HEK293T (cell line): ENCODE data around the gene LPCAT4.
"Not testable (repeated sequence)": the region's sequence is repeated elsewhere in the genome, so short reads cannot be mapped to it uniquely, and the experiment has no call there.

Experiments used
- BHLHE40 ChIP-seq: fragments of 450-650 bp; IDR thresholded peaks from 2 replicates; pipeline ENCODE4 v1.6.1; 2016; ENCODE audit warnings: mild to moderate bottlenecking, moderate library complexity, borderline replicate concordance
- ELF4 ChIP-seq: fragments of 450-650 bp; IDR thresholded peaks from 2 replicates; pipeline ENCODE4 v1.6.1; 2017; ENCODE audit warnings: antibody characterized with exemption
- FOXA1 ChIP-seq: fragments of 450-650 bp; IDR thresholded peaks from 2 replicates; pipeline ENCODE4 v1.6.1; 2016; ENCODE audit warnings: mild to moderate bottlenecking
- FOXK2 ChIP-seq: fragments of 450-650 bp; IDR thresholded peaks from 2 replicates; pipeline ENCODE4 v1.6.1; 2016; ENCODE audit warnings: mild to moderate bottlenecking
- LEF1 ChIP-seq: fragments of 450-650 bp; IDR thresholded peaks from 2 replicates; pipeline ENCODE4 v1.6.1; 2017; ENCODE audit warnings: mild to moderate bottlenecking, borderline replicate concordance
- NFRKB ChIP-seq: fragments of 450-650 bp; IDR thresholded peaks from 2 replicates; pipeline ENCODE4 v1.6.1; 2016; ENCODE audit warnings: mild to moderate bottlenecking, moderate library complexity
- SP1 ChIP-seq: fragments of 450-650 bp; IDR thresholded peaks from 2 replicates; pipeline ENCODE4 v1.6.1; 2017
- SUZ12 ChIP-seq: fragments of 450-650 bp; IDR thresholded peaks from 2 replicates; pipeline ENCODE4 v1.6.1; 2016; ENCODE audit warnings: mild to moderate bottlenecking
- TARDBP ChIP-seq: fragments of 450-650 bp; IDR thresholded peaks from 2 replicates; pipeline ENCODE4 v1.6.1; 2016
- ZNF384 ChIP-seq: fragments of 450-650 bp; IDR thresholded peaks from 2 replicates; pipeline ENCODE4 v1.6.1; 2016

GRCh38 chr15:34375541-34375940 lies 8.5 kb upstream of the LPCAT4 start:
- not testable (repeated sequence) for TF ChIP-seq SP1, FOXA1, NFRKB, FOXK2, TARDBP, BHLHE40, SUZ12, ZNF384, LEF1, ELF4
